T-helper 9 cell (primary cell): Measurements from ENCODE around the gene NFATC4.

Experiments
- DNase-seq: peaks from one replicate; pipeline ENCODE4 v3.0.0-alpha.2; 2020

Gene NFATC4

GRCh38 chr14:24390701-24391468, 22.9 kb downstream of the NFATC4 start:
- no peak for DNase-seq

- no peak for DNase-seq
Observed at GRCh38 chr14:24392325-24393091, 24.5 kb downstream of the NFATC4 start.

- DNase-seq, result no peak
Observed at GRCh38 chr14:24394275-24394674, 26.3 kb downstream of the NFATC4 start.

- no peak for DNase-seq
Observed at GRCh38 chr14:24395609-24396582, 27.9 kb downstream of the NFATC4 start.

GRCh38 chr14:24397639-24398292, 29.8 kb downstream of the NFATC4 start:
- no peak for DNase-seq

GRCh38 chr14:24398293-24398652, 30.3 kb downstream of the NFATC4 start:
- no peak for DNase-seq

GRCh38 chr14:24398653-24399446, 30.9 kb downstream of the NFATC4 start, which contains the start of gene NYNRIN:
Gene NYNRIN (plus strand): TSS chr14:24399003. CDS start chr14:24399247, 244 bp downstream.
- peak; percentile 22 for DNase-seq

GRCh38 chr14:24399447-24399822, 31.5 kb downstream of the NFATC4 start:
- DNase-seq, result no peak

- no peak for DNase-seq
Observed at GRCh38 chr14:24399999-24400718, 32.2 kb downstream of the NFATC4 start.

GRCh38 chr14:24401810-24402702, 34.1 kb downstream of the NFATC4 start:
- DNase-seq, result no peak

- DNase-seq, result no peak
Observed at GRCh38 chr14:24403294-24403998, 35.5 kb downstream of the NFATC4 start.

GRCh38 chr14:24404814-24405213, 36.8 kb downstream of the NFATC4 start:
- no peak for DNase-seq

- no peak for DNase-seq
Observed at GRCh38 chr14:24406416-24406815, 38.4 kb downstream of the NFATC4 start.

- no peak for DNase-seq
Observed at GRCh38 chr14:24407608-24408325, 39.8 kb downstream of the NFATC4 start.

GRCh38 chr14:24408764-24409163, 40.8 kb downstream of the NFATC4 start:
- no peak for DNase-seq

- DNase-seq, result no peak
Observed at GRCh38 chr14:24409192-24409591, 41.2 kb downstream of the NFATC4 start.

- no peak for DNase-seq
Observed at GRCh38 chr14:24409956-24410355, 42.0 kb downstream of the NFATC4 start.
